GM12872 (cell line): Measurements from ENCODE around the gene PCNX3.

ENCODE experiments used
- CTCF ChIP-seq: IDR thresholded peaks from 3 replicates; pipeline ENCODE4 v1.5.1; 2011; ENCODE audit warnings: low read depth, mild to moderate bottlenecking, low read length, moderate library complexity; ENCODE audit not compliant: insufficient read depth

Gene PCNX3

DNA sequence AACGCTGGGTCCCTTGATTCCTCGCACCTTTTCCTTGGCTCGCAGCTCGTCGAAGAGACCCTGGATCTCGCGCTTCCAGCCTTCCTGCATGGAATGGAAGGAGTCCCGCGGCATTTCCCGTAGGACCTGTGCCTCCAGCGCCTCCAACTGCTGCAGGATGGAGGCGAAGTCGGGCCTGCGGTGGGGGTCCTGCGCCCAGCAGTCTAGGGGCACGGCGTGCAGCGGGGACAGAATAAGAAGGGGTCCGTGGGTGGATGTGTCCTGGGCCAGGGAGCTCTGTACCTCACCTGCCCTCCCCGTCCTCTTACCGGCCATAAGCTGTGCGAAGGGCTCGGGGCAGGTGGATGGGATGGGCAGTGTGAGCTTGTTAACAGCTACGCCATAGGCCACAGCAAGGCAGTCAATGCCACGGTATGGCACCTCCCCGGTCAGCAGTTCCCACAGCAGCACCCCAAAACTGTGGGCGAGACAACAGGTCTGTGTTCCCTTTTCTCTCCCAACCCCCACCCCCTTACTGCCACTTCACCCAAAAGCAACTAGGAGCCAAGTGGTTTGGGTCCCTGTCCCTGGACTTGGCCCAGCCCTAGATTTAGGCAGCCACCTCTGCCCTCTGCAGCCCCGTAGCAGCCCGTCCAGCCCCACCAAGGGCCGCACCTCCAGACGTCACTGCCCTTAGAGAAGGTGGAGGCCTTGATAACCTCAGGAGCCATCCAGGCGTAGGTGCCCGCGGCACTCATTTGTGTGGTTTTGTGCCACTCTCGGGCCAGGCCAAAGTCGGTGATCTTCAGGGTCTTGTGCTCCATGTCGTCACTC, 7.8 kb upstream of the PCNX3 start:
- no peak for TF ChIP-seq CTCF

- no peak for TF ChIP-seq CTCF
These were observed 6.3 kb upstream of the PCNX3 start for GRCh38 chr11:65609229-65609628.

DNA sequence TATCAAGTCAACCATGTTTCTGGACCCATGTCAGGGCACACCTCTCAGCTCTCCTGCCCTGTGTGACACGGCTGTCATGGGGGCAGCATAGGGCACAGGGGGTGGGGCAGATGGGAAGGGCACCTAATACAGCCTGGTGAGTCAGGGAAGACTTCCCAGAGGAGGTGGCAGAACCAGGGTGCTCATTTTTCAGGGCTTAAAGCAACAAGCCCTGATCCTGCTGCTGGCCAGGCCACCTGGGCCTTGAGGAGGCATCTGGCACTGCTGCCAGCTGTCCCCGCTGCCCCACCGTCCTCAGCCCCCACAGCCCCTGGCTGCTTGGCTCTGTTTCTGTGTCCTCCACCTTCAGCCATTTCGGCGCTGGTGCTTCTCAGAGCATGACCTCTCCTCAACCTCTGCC, 5.9 kb upstream of the PCNX3 start:
- no peak for TF ChIP-seq CTCF

DNA sequence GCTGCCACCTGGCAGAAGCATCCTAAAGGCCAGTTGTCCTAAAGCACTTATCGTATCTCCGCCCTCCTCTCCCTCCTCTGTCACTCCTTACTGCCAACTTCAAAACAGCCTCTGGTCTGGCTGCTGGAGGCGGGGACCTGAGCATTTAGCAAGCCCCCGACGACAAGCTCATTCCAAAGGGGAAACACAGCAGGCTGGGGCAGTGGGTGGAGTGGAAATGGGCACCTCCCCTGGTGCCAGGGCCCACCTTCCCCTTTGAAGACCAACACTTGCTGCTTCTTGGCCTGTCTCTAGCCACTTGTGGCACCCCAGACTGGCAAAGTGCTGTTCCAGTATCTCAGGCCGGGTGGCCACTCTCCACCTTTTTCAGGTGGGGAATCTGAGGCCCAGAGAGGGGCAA, 5.2 kb upstream of the PCNX3 start:
- TF ChIP-seq CTCF: no peak

GRCh38 chr11:65611028-65611757, 4.4 kb upstream of the PCNX3 start:
- TF ChIP-seq CTCF: no peak

GRCh38 chr11:65611758-65612603, 3.6 kb upstream of the PCNX3 start:
- TF ChIP-seq CTCF: no peak

DNA sequence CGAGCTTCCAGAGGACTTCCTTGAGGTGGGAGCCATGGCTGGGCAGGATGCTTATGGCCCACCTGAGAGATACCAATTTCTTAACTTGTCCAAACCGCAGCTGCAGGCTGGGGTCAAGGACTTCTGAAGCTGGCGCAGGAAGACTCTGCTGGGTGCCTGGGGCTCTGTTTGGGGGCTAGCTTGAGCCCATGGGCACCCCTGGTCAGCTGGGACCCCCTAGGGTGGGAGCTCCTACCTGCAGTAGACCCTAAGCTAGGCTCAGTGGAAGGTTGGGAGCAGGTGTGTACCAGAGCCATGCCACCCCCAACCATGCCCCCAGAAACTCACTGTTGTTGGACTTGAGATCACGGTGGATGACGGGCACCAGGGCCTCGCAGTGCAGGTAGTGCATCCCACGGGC, 2.9 kb upstream of the PCNX3 start:
- no peak for TF ChIP-seq CTCF
